ENCODE data around the gene C2orf81.

- TF ChIP-seq CTCF (IDR thresholded peaks at IDR 0.05; ENCODE audit: insufficient read depth, low read depth, low read length) (no peak), EZH2 (IDR thresholded peaks at IDR 0.05; ENCODE audit: insufficient read depth, low read length) (no peak)
These were observed 19.8 kb upstream of the C2orf81 start for GRCh38 chr2:74441170-74441689.
